Measurements from ENCODE around the gene SORCS2.

- TF ChIP-seq CTCF (IDR thresholded peaks at IDR 0.05), result no peak
- TF ChIP-seq POLR2A (IDR thresholded peaks at IDR 0.05), result no peak
Measured at GRCh38 chr4:7714738-7715137, 522.4 kb downstream of the SORCS2 start.

All from uterus (tissue), 2 donors.